Thymus (tissue), 14 donors: ENCODE data around the gene PILRB. TPM values are rescaled to one million over a fixed set of nuclear protein-coding genes. Genes with fewer than 3 reads are reported as not detected.
"Not testable (repeated sequence)": the region's sequence is repeated elsewhere in the genome, so short reads cannot be mapped to it uniquely, and the experiment has no call there.

Source experiments
- DNase-seq, 9 donors: peaks; one replicate each; pipeline ENCODE4 v3.0.0-alpha.2; 2013; ENCODE audit warnings: low spot score in 9 of 9, low read depth in 6 of 9, missing footprints in 1 of 9
- H3K27ac ChIP-seq, 2 donors: one replicate each; pipeline ENCODE4 v1.5.1; 2013; ENCODE audit warnings: control low read depth in 1 of 2, low read depth in 1 of 2, low read length in 1 of 2, mild to moderate bottlenecking in 1 of 2, moderate library complexity in 1 of 2
- H3K27me3 ChIP-seq, 2 donors: one replicate each; pipeline ENCODE4 v1.5.1; 2013; ENCODE audit warnings: low read length in 1 of 2; ENCODE audit not compliant: control insufficient read depth in 2 of 2, insufficient read depth in 1 of 2
- H3K36me3 ChIP-seq, 2 donors: one replicate each; pipeline ENCODE4 v1.5.1; 2013; ENCODE audit warnings: low read length in 1 of 2, mild to moderate bottlenecking in 1 of 2, moderate library complexity in 1 of 2; ENCODE audit not compliant: control insufficient read depth in 2 of 2, insufficient read depth in 2 of 2
- H3K4me1 ChIP-seq, 2 donors: one replicate each; pipeline ENCODE4 v1.5.1; 2013; ENCODE audit warnings: low read length in 2 of 2; ENCODE audit not compliant: control insufficient read depth in 2 of 2, insufficient read depth in 2 of 2
- H3K4me3 ChIP-seq, 2 donors: one replicate each; pipeline ENCODE4 v1.5.1; 2013; ENCODE audit warnings: low read length in 2 of 2, control low read depth in 1 of 2, mild to moderate bottlenecking in 1 of 2
- H3K9me3 ChIP-seq, 2 donors: one replicate each; pipeline ENCODE4 v1.5.1; 2013; ENCODE audit warnings: low read length in 1 of 2, mild to moderate bottlenecking in 1 of 2; ENCODE audit not compliant: control insufficient read depth in 2 of 2, insufficient read depth in 1 of 2
- WGBS: extraction: QIAGEN DNeasy Blood & Tissue Kit; methylation state at CpG from one replicate; pipeline ENCODE4 v1.1.7; 2013; 5-methylcytosine and 5-hydroxymethylcytosine counted together
- long read RNA-seq, 10 donors: transcript quantifications; one replicate each; lab custom pipeline, GENCODE V29; 2026
- polyA plus RNA-seq: library from polyadenylated mRNA; stranded (reverse); fragments of 200-250 nt; gene quantifications from one replicate; pipeline ENCODE4 v1.2.3, GENCODE V29; 2013
- total RNA-seq: library from RNA; stranded (reverse); fragments of 120-200 nt; gene quantifications from one replicate; pipeline ENCODE4 v1.2.4, GENCODE V29; 2013
- donor health status: healthy.

The PILRB gene
- total RNA-seq, result 19.5 TPM
- 128 TPM for polyA plus RNA-seq
- long read RNA-seq, donor 1, result 0 reads
- long read RNA-seq, donor 2, result 0 reads
- long read RNA-seq, donor 3, partial matches to known transcripts, result 0 of 1 reads
- long read RNA-seq, donor 3, other reads (novel, unspliced or antisense), result 0 of 1 reads
- long read RNA-seq, donor 4, partial matches to known transcripts, result 0 of 2 reads
- long read RNA-seq, donor 4, other reads (novel, unspliced or antisense), result 0 of 2 reads
- long read RNA-seq, donor 5, partial matches to known transcripts, result 0 of 2 reads
- long read RNA-seq, donor 5, other reads (novel, unspliced or antisense), result 0 of 2 reads
- long read RNA-seq, donor 6, partial matches to known transcripts, result 0 of 2 reads
- long read RNA-seq, donor 6, other reads (novel, unspliced or antisense), result 0 of 2 reads
- long read RNA-seq, donor 7, partial matches to known transcripts, result 13 of 13 reads
- long read RNA-seq, donor 7, other reads (novel, unspliced or antisense), result 0 of 13 reads
- long read RNA-seq, donor 8, result 0 reads
- long read RNA-seq, donor 9, partial matches to known transcripts, result 8 of 10 reads
- long read RNA-seq, donor 9, other reads (novel, unspliced or antisense), result 0 of 10 reads
- long read RNA-seq, donor 10, partial matches to known transcripts, result 0 of 2 reads
- long read RNA-seq, donor 10, other reads (novel, unspliced or antisense), result 0 of 2 reads

DNA sequence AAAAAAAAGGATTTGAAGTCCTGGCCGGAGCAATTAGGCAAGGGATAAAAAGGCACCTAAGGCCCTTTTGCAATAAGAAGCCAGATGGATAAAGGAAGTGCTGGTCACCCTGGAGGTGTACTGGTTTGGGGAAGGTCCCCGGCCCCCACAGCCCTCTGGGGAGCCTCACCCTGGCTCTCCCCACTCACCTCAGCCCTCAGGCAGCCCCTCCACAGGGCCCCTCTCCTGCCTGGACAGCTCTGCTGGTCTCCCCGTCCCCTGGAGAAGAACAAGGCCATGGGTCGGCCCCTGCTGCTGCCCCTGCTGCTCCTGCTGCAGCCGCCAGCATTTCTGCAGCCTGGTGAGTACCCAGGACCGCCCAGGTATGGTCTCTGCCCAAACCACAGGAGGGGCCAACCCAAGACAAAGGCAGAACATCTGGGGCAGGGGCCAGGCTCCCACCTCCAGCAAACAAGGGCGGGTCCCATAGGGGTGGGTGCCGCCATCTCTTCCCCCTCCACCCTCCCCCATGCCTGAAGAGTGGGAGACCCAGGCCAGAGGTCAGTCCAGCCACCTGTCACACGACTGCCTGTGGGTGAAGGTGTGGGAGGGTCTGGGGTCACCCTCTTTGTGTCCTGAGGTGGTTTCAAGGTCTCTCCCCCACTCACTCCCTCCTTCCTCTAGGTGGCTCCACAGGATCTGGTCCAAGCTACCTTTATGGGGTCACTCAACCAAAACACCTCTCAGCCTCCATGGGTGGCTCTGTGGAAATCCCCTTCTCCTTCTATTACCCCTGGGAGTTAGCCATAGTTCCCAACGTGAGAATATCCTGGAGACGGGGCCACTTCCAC is at the start of gene PILRB:
Gene PILRB (plus strand): TSS at position 91 of the 830 bp plus-strand sequence. CDS start 186 bp downstream, at position 277.
- no peak for DNase-seq
- Histone ChIP-seq H3K27me3 (no peaks in the 10 kb centered on the region), H3K36me3 (peaks cover 90 to 92% of the 10 kb centered on the region in 2 donors), H3K9me3 (peaks cover 0 to 3% of the 10 kb centered on the region in 2 donors), H3K27ac (no peak within 1 kb of the TSS), H3K4me3 (no peak within 1 kb of the TSS), H3K4me1 (peaks cover 3 to 11% of the 10 kb centered on the region in 2 donors)
- WGBS, result 94% methylated on average over 11 of the region's 11 CpGs

DNA sequence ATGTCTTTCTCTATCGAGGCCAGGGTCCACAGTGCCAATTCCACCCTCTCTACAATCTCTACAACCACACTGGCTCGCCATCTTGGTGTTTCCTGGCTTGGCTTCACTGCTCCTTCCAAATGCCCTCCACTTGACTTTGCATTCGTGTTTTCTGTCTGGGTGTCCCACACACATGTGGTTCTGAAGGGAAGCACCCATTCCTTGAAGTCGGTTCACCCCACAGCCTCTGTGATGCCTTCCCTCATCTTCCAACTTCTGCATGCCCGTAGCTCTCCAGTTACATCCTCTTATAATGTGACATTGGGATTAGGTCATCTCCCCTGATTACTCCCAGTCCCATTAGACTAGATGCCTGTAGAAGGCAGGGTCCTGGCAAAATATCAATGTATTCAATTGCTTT is 39.6 kb upstream of the PILRB start:
- DNase-seq, H3K27me3 ChIP-seq, H3K4me3 ChIP-seq, H3K4me1 ChIP-seq, H3K9me3 ChIP-seq, H3K27ac ChIP-seq: not testable (repeated sequence)
- WGBS, result 60% methylated on average over 4 of the region's 5 CpGs
- H3K36me3 ChIP-seq, result peaks cover 0 to 12% of the 10 kb centered on the region in 2 donors

DNA sequence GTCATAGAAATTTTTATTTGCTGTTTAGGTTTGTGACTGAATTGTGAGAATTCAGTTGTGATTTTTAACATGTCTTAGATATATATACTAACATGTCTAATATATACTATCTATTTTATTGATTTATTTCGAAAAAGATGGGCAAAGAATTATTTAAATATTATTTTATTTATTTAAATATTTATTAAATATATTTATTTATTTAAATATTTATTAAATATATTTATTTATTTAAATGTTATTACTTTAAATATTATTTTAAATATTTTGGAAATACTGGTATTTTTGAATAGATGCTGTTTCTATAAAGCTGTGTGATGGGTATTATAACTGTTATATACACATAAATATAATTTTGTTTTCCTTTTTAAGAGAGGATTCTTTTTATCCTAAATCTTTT is 36.3 kb upstream of the PILRB start:
- not testable (repeated sequence) for H3K9me3 ChIP-seq, H3K4me1 ChIP-seq, H3K27me3 ChIP-seq, H3K4me3 ChIP-seq, DNase-seq, H3K27ac ChIP-seq
- WGBS, result 100% methylated on average over 1 of the region's 1 CpG
- H3K36me3 ChIP-seq, result peaks cover 5 to 15% of the 10 kb centered on the region in 2 donors

DNA sequence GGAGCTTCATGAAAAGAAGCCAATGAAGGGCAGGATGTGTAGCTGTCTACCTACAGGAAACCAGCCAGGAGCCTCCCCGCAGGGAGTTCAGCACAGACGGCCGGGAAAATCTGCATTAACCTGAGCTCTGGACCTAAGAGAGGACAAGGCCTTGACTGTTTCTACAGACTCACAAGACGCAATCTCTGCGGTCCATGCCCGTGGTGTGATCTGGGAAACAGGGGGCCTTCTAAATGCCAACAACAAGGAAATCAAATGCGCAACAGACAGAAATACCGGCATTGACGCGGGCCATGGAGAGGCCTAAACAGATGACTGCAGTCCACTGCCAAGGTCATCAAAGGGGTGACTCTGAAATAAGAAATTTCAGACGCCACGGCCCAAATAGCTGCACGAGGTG is 33.7 kb upstream of the PILRB start:
- H3K4me3 ChIP-seq, DNase-seq, H3K9me3 ChIP-seq, H3K4me1 ChIP-seq, H3K27me3 ChIP-seq, H3K27ac ChIP-seq: not testable (repeated sequence)
- 95% methylated on average over 13 of the region's 13 CpGs for WGBS
- peaks cover 10 to 18% of the 10 kb centered on the region in 2 donors for H3K36me3 ChIP-seq

DNA sequence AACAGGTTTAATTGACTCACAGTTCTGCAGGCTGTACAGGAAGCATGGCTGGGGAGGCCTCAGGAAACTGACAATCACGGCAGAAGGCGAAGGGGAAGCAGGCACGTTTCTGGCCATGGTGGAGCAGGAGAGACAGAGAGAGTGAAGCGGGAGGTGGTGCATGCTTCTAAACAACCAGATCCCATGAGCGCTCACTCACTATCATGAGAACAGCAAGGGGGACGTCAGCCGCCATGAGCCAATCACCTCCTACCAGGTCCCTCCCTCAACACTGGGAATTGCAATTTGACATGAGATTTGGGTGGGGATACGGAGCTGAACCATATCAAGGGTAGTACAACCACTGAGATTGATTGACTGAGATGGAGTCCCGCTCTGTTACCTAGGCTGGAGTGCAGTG is 32.2 kb upstream of the PILRB start:
- H3K36me3 ChIP-seq, result peaks cover 10 to 13% of the 10 kb centered on the region in 2 donors
- not testable (repeated sequence) for DNase-seq, H3K4me3 ChIP-seq, H3K27ac ChIP-seq, H3K4me1 ChIP-seq, H3K9me3 ChIP-seq, H3K27me3 ChIP-seq
- 96% methylated on average over 9 of the region's 9 CpGs for WGBS

DNA sequence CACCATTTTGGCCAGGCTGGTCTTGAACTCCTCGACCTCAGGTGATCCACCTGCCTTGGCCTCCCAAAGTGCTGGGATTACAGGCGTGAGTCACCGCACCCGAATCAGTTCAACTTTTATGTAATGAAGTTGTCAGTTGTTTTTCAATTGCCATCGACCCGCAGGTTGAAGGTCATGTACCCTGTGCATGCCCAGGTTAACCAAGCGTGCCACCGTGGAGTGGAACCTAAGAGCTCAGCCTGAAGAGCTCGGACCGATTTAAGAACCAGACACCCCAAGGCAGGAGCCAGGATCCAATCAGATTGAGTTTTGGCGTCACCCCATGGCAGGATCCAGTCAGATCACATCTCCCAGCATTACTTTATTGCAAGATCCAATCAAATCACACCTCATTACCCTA is 31.0 kb upstream of the PILRB start:
- H3K27ac ChIP-seq, H3K27me3 ChIP-seq, DNase-seq, H3K4me3 ChIP-seq, H3K4me1 ChIP-seq, H3K9me3 ChIP-seq: not testable (repeated sequence)
- 95% methylated on average over 10 of the region's 11 CpGs for WGBS
- peaks cover 10 to 12% of the 10 kb centered on the region in 2 donors for H3K36me3 ChIP-seq

DNA sequence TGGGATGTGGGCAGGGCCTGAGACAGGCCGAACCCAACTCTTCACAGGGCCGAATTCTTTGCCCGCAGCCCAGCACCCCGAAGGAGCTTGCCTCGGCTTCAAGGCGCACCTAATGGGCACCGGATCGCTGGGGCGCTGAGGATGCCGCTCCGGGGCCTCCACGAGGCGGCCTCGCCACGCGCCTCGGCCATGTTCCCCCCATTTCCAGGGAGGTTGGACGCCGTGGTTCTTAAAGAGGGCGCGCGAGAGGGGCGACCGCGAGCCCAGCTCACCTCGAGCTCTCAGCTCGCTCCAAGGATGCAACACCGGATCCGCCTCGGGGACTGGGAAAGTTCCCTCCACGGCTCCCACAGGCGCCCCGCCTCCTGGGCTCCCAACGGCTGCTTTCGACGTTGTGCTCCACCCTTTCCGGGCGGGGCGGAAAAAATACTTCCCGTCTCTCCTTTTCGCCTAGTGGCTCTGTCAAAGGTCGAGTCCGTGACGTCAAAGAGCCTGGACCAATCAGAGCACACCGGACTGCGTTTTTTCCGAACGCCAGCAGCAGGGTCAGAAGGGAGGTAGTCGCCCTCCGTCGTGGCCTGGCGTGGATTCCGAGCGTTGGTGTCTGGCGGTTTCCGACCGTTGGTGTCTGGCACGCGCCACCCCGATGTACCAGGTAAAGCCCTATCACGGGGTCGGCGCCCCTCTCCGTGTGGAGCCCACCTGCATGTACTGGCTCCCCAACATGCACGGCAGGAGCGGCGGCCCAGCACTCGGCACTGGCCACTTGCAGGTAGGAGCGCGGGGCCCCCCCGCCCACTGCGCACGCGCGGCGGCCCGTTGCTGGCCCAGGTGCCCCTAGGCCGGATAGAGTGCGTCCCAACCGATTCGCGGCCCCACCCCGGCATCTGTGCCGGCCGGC is 22.1 kb upstream of the PILRB start:
- H3K27me3 ChIP-seq, H3K9me3 ChIP-seq, H3K36me3 ChIP-seq, H3K4me1 ChIP-seq: not testable (repeated sequence)
- peak overlapping the region; percentile 77 for H3K4me3 ChIP-seq
- WGBS, result under 1% methylated on average over 80 of the region's 85 CpGs
- peak; percentile 34 to 89 (median 71) for DNase-seq
- H3K27ac ChIP-seq, result peak overlapping the region; percentile 92 to 93

DNA sequence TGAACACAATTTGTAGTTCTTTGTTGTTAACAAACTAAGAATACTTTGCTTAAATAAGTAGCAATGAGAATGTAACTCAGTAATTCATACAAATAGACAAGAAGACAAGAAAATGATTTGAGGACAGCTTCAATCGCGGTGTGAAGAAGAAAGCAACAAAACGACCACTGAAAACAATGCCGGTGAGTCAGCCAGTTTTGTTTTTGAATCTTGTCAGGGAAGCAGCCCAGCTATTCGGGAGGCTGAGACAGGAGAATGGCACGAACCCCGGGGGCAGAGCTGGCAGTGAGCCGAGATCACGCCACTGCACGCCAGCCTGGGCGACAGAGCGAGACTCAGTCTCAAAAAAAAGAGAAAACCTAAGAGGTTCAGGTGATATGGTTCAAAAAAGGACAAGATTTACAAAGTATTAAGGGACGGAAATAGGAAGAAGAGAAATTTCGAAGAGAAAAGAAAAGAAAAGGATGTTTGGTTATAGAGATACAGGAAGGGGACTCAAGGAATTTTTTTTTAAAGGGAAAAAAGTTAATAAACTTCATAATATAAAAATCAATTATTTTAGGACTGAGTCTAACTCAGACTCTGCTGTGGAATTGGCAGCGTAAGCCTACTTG is 19.7 kb upstream of the PILRB start:
- not testable (repeated sequence) for DNase-seq, H3K9me3 ChIP-seq, H3K4me3 ChIP-seq, H3K27ac ChIP-seq, H3K27me3 ChIP-seq
- Histone ChIP-seq H3K36me3 (peaks cover 17 to 18% of the 10 kb centered on the region in 2 donors), H3K4me1 (peaks cover 2 to 16% of the 10 kb centered on the region in 2 donors)
- WGBS, result 94% methylated on average over 15 of the region's 15 CpGs
